NCI-H2227 (cell line): ENCODE results near the gene TRAM2.

Experiments used
- DNase-seq: peaks from one replicate; lab custom pipeline; 2025; ENCODE audit not compliant: unreplicated experiment; lab: John Stamatoyannopoulos, UW

The TRAM2 gene

DNA sequence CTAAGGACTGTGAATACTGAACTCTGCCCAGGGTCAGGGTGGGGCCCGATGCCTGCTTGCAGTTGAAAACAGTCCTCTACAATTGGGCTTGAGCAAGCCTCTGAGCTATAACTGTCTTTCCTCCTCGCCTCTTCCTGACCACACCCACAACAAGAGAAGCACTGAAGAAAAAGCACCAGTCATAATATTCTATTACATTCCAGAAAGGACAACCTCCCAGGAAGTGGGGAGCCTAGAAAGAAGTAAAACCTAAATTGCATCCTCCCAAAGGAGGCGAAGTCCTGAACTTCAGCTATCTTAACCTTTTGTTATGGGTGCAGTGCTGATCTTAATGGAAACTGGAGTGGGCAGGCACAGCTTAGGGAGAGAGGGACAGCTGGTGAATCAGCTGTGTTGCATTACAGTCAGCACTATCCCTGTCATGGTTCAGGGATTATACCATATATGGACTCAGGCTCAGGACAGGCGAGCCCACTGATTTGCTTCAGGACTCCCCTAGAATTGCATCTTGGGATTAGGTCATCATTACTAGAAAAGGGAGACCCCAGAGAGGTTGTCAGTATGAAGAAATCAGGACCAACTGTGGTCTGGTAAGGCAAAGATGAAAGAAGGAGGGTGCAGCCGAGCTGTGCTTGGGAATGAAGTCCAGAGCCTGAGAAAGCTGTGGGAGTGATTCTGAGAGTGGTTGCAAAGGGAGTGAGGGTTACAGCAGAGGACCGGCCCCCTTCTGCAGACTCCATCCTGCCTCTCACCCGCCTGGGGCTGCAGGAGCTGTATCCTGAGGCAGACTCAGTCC, 18.3 kb upstream of the TRAM2 start:
- DNase-seq: no peak

DNA sequence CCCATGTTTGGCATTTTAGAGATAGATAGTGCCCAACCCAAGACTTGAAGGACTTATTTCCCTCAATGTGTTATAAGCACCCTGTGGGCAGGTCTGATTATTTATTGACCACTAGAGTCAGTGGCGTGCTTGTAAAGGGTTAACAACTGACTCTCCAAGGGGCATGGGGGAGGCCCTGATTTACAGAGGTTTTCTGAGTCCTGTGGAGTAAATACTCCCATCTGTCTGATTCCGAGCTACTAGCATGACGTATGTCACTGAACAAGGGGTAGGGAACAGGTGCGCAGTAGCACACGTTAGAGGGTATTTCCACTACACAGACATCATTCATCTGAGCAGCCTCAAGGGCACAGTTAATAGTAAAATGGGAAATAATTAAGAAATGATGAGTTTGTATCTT, 17.4 kb upstream of the TRAM2 start:
- no peak for DNase-seq

DNA sequence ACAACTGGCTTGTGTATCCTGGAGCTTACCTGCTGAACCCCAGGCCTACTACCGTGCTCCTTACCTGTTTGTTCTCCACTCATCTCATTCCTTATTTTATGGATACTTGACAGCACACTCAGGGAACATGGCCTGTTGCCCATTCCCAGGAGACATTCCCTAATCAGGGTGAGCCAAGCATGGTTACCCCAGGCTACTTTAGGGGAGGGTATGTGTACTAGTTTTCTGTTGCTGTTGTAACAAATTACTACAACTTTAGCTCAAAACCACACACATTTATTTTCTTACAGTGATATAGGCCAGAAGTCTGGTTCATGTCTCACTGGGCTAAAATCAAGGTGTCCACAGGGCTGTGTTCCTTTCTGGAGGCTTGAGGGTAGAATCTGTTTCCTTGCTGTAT, 15.0 kb upstream of the TRAM2 start:
- no peak for DNase-seq

DNA sequence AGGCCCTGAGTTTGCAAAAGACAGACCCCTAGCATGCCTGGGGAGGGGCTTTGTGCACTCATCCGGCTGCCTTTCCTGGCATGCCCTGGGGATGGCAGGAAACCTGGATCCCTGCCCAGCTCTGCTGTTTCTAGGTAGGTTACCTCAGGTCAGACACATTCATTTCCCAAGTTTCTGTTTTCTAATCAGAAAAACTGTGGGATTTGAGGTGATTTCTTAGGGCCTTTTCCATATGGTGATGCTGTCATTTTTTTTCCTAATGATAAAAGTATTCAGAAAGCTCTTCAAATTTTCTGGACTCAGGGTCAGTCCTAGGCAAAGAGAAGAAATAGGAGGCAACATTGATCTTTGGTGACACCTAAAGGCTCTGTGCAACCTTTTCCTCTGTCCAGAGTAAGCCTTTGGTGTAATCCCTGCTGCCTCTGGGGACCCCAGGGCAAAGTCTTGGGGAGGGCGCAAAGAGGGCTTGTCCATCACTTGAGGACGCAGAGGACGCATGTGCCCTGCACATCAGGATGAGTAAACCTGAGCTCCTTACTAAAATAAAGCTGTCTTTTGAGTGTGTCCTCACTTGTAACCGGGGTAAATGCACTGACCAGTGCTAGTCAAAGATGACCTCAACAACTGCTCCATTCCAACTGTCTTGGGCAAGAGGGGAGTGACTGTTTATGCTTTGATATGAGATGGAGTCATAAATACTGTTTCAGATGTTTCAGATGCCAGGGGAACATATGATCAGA, 13.5 kb upstream of the TRAM2 start:
- no peak for DNase-seq

DNA sequence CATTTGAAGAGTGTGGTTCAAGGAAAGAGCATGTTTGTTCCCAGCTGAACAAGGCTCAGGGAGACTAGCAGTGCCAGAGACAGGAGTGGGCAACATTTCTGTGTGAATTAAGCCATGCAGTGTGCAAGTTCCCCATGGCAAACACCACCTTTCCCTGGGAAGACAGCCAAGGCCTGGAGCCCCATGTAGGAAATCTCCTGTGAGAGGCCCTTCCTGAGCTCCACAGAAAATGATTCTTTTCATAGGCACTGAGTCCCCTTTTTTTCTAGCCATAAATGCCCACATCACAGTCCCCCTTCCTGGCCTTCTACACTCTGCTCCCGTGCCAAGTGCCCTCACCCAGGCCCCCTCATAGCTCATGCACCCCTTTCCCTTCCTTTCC, 11.8 kb upstream of the TRAM2 start:
- no peak for DNase-seq

DNA sequence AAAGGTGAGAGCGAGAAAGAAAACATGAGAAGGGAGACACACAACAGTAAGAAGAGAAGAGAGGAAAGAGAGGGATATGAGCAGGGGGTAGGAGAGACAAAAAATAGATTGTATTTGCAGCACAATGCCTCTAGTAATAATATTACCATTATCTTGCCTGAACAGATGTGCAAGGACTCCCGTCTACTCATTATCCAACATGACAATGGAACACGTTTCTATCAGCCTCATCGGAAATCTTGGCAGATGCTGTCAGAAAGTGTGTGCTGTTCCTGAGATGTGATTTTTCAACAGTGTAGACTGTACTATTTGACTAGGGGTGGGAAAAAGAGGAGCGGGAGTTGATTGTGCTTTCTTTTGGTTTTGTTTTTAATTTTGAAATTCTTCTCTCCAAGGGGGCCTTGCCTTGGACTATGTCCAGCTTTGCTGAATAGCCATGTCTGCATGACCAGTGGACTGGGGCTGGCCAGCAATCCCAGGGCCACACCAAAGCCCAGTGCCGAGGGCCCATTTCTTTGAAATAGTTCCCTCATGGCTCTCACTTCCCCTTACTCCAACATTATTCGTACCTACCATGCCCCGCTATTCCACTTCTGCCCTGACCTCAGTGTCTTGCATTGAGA, 11.3 kb upstream of the TRAM2 start:
- no peak for DNase-seq

DNA sequence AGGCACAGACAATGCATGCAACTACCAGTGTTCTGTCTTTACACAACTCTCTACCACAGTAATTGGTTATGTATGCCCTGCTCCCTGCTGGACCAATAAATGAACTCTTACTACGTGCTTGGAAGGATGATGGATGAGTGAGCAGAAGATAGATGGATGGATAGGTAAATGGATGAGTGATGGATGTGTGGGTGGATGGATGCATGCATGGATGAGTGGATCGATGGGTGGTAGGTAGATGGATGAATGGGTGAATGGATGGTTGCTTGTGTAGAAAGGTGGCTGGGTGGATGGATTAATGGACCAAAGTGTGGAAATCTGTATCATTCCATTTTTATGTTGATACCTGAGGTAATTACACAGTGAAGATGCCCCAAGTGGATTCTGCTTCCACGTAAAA, 10.1 kb upstream of the TRAM2 start:
- DNase-seq: no peak

DNA sequence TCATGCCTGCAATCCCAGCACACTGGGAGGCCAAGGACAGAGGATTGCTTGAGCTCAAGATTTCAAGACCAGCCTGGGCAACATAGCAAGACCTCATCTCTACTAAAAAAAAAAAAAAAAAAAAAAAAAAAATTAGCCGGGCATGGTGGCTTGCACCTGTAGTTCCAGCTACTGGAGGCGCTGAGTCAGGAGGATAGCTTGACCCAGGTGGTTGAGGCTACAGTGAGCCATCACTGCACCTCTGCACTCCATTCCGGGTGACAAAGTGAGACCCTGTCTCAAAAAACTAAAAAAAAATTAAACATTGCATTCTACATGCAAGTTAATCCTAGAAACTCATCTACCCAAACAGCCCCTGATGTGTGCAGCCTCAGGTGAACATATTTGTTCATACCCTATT, 7.3 kb upstream of the TRAM2 start:
- DNase-seq: no peak

DNA sequence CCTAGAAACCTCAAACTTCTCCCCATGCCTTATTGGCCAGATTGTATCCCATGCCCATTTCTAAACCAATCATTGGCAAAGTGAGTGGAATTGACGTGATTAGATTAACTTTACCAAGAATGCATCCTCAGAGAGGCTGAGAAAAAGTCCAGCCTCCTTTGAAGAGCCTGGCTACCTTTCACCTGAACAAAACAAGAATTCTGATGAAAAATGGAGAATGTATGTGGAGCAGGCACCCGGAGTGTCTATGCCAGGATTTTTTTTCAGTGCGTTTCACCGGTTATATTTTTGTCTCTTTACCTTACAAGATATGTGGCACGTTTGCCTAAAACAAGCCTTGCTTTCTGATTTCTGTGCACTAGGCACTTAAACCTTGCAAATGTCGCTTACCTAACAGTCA, 6.1 kb upstream of the TRAM2 start:
- DNase-seq: no peak

DNA sequence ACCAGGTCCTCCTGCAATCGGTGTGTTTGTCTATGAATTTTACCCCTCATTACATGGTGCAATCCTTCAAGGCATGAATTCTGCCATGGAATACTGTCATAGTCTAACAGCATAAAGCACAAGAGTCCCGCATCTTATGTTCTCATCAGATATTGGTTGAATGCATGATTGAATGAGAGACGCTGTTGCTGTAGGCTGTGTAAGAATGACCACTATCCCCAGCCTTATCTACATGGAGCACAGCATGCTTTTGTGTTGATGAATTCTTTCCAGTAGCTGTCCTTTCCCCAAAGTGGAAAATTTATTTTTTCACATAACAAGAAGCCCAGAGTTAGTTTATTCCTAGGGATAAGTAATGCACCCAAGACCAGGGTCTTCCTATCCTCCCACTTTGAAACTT, 5.6 kb upstream of the TRAM2 start:
- DNase-seq: no peak

DNA sequence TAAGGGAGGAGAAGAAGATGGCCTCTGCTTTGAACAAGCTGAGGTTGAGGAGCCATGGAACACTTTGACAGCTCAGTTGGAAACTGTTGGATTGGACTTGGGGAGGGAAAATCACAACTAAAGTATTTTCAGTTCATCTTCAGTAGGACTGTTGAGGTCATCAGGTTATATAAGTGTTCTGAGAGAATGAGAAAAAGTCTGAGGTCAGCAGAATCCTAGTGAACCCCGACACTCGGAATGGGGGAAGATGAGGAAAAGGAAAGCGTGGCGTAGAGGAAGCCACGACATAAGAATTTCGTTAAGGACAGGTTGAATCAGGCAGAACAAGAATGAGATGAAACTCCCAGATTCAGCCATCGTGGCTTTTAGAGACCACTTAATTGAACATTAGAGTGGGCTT, 4.0 kb upstream of the TRAM2 start:
- no peak for DNase-seq

DNA sequence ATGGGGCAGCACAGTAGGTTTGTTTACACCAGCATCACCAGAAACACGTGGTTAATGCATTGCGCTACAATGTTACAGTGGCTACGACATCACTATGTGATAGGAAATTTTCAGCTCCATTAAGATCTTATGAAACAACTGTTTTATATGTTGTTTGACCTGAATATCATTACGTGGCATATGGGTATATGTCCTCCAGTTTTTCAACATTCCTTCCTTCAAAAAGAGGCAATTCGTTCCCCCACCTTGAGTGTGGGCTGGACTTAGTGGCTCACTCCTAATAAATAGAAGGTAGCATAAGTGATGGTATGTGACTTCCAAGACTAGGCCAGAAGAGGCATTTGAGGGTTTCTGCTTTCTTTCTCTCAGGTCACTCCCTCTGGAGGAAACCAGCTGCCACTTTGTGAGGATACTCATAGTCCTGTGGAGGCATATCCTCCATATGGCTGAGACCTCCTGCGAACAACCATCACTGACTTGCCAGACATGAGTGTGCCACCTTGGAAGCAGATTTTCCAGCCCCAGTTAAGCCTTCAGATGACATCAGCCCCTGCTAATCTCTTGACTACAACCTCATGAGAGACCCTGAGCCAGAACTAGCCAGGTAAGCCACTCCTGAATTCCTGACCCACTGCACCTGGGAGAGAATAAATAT, 2.3 kb upstream of the TRAM2 start:
- no peak for DNase-seq

DNA sequence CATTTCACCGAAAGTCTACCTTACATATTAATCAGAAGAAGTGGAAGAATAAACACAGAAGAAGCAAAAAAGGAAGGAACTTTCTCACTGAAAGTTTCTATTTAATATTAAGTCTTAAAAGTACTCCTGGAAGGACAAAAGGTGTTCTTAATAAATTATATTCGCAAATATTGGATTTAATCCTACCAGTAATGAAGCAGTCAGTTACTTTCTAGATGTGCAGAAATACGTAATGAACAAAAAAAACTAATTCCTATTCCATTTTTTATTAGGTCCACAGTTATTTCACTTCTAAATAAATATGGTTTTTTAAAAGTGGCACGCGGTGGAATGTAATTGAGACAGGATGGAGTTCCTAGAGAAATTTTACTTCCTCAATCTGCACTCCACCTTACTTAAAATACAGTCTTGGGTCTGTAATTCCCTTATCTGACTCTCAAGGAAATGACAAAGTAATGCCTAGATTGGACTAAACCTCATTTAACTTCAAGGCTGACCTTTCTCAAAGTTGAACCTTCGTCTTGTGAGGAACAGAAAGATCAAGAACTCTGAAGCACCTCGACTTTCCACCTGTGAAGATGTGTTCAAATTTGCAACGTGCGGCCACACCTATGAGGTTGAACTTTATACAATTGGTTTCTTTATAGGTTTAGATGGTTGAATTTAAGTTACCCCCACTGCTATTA, 1.1 kb upstream of the TRAM2 start:
- DNase-seq: no peak

DNA sequence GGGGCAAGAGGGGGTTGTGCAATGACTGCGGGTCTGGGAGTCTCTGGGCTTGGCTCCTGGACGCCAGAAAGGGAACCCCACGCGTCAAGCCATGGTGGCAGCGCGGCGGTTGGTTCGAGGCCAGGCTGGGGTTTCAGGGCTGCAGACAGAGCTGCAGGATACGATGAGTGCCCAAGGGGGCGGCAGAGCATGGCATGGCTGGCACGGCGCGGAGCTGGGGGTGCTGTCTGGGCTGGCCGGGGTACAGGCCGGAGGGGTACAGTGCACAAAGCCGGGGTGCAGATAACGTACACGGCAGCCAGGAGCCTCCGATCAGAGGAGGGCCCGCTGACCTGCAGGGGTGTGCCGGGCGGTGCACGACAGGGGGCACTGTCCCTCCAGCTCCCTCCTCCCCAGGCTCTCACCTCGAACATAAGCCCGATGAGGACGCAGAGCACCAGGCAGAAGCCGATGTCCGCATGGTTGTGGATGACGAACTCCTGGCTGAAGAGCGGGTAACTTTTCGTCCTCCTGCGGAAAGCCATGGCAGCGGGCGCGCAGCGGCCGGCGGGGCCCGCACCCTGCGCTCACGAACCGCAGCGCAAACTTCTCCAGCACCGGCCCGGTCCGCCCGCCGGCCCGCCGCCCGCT, 353 bp downstream of the TRAM2 start:
- peak; percentile 63 for DNase-seq

DNA sequence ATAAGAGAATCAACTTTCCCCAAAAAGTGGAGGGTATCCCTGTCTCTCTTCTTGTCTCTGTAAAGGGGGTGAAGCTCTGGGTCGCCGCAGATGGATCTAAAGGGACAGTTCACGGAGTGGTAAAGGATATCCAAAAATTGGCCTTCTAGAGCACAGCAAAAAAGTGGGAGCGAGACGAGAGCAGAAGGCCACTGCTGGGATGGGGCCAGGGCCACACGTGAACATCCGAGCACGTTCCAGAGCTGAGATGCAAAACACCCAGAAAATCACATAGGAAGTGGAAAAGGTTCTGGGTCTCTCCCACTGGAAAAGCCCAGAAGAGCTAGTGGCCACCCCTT, 837 bp downstream of the TRAM2 start:
- DNase-seq: no peak

DNA sequence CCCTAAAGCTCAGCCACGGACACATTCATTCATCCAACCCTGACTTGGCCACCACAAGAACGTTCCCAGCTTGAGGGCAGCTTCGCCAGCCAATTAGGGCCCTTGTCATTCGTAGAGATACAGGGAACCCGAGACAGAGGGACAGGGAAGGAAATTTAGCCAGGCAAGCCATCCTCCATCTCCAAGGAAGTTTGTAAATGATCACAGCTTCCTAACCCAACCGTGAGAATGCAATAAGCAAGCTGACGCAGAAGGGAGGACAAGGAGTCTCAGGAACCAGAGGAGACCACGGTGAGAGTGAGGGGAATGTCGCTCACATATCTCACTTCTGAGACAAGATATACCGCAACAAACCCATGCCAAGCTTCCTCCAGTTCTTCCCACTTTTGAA, 1.4 kb downstream of the TRAM2 start:
- no peak for DNase-seq

DNA sequence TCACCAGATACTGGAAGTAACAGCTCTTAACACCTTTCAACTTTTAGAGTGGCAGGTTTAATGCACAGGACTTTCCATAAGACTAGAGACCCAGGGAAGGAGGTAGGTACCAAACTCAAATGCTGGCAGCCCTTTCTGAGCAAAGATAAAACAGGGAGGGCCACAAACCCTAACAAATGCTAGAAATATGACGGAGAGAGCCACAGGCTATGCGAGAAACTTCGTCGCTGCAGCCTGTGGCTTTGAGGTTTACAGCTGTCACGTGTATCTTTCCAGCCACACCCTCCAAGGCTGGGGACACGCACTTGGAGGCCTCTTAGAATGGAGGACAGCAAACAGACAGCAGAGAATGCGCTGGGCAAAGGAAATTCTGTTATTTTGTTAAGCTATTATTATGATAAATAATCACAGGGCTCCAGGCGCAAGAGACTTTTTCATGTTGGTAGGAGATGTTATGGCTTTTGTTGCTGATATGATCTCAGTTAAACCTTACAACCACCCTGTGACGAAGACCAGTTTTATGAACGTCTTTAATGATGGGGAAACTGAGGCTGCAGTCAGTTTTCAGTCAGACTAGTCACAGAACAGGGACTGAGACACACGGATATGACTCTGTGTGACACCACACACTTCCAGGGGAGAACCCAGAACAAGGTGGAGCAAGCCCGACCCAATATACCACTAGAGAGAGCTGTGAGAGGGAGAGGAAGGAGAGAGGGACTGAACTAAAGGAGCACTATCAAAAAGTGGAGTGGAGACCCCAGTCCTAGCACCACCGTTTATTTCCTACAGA, 2.0 kb downstream of the TRAM2 start:
- DNase-seq: no peak

DNA sequence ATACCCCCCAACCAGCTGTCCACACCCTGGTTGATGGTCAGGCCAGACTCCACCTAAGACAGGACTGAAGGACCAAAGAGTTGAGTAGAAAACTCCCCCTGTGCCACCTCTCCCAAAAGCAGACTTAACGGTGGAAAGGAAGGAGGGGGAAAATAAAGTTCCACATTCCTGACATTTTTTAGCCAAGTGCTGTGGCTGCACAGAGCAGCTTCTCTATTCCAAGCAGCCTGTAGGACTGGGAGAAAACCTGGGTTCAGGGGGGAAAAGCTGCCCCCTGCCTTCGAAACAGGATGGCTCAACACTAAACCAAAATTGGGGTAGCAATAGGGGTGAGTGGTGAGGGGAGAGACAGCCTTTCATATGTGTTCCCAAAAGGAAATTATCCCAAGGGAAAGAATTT, 3.6 kb downstream of the TRAM2 start:
- no peak for DNase-seq

DNA sequence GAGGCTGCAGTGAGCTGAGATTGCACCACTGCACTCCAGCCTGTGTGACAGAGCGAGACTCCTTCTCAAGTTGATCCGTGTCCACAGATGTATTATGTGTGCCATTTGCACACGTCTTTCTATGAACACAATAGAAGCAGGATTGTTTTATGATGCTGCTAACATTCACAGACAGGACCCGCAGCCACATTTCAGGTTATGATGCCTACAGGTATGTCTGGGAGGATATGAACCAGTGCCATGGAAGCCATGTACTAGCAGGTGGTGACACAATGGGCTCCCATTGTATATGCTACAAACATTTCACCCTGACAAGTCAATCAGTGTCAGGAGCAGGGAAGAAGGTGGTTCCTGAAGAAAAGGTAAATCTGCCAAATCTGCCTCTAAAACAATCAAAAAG, 4.3 kb downstream of the TRAM2 start:
- DNase-seq: no peak

DNA sequence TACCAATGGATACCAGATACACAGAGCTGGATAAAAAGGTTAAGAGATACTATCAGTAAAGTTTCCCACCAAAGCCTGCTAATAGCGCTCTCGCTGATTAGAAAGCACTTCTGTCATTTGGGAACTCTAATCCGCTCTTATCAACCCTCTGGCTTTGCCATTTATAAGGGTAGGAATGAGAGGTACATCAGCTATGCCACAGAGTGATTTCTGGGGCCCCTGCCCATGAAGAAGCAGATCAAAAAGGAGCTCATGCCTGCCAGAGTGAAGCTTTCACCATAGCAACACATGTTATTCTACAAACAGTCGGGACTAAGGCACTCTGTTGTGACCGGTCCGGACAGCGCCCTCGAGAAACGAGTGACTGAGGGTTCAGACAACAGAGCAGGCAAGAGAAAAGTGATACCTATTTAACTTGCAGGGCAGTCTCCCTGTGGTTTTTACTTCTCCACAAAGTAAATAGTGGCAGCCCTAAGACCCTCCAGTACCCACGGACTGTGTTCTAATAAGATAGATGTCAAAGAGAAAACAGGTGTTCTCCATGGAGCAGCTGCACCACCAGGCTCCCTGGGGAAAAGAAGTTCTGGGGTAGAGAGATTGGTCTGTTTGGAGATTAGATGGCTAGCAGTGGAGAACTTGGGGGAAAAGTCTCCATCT, 5.6 kb downstream of the TRAM2 start:
- DNase-seq: no peak
